Activated naive CD4-positive, alpha-beta T cell treated with anti-CD3 and anti-CD28 coated beads for 36 hours (primary cell): ENCODE data around the gene CFAP46. TPM values are rescaled to one million over a fixed set of nuclear protein-coding genes. Genes with fewer than 3 reads are reported as not detected.

Experiments
- CTCF ChIA-PET: fragments of 350-600 bp; sonication (Branson Sonifier 250); formaldehyde crosslinking; loops from one replicate; lab custom pipeline; 2021; ENCODE audit warnings: antibody characterized with exemption; lab: Charles Lee
- DNase-seq: peaks from one replicate; pipeline ENCODE4 v3.0.0-alpha.2; 2020
- H3K27ac Mint-ChIP-seq: one replicate; pipeline ENCODE4 v1.8.0; 2021; ENCODE audit warnings: mild to moderate bottlenecking, mixed read lengths
- H3K27me3 Mint-ChIP-seq: one replicate; pipeline ENCODE4 v1.8.0; 2021; ENCODE audit warnings: low read depth, mixed read lengths
- H3K36me3 Mint-ChIP-seq: one replicate; pipeline ENCODE4 v1.8.0; 2021; ENCODE audit warnings: low read depth, mixed read lengths
- H3K4me1 Mint-ChIP-seq: one replicate; pipeline ENCODE4 v1.8.0; 2021; ENCODE audit warnings: low read depth, mixed read lengths
- H3K4me3 Mint-ChIP-seq: one replicate; pipeline ENCODE4 v1.8.0; 2021; ENCODE audit warnings: mild to moderate bottlenecking, moderate library complexity, mixed read lengths
- H3K9me3 Mint-ChIP-seq: one replicate; pipeline ENCODE4 v1.8.0; 2021; ENCODE audit warnings: mixed read lengths
- intact Hi-C: fragments of 100-400 bp; cut with micrococcal nuclease; formaldehyde crosslinking; loops from one replicate; pipeline ENCODE4 v1.15.1; 2023
- total RNA-seq, 2 experiments: library from RNA; stranded (reverse); gene quantifications; one replicate each; pipeline ENCODE4 v1.2.3, GENCODE V29; 2021

The CFAP46 gene
- total RNA-seq, 2 experiments from 2014 or later, result not detected

DNA sequence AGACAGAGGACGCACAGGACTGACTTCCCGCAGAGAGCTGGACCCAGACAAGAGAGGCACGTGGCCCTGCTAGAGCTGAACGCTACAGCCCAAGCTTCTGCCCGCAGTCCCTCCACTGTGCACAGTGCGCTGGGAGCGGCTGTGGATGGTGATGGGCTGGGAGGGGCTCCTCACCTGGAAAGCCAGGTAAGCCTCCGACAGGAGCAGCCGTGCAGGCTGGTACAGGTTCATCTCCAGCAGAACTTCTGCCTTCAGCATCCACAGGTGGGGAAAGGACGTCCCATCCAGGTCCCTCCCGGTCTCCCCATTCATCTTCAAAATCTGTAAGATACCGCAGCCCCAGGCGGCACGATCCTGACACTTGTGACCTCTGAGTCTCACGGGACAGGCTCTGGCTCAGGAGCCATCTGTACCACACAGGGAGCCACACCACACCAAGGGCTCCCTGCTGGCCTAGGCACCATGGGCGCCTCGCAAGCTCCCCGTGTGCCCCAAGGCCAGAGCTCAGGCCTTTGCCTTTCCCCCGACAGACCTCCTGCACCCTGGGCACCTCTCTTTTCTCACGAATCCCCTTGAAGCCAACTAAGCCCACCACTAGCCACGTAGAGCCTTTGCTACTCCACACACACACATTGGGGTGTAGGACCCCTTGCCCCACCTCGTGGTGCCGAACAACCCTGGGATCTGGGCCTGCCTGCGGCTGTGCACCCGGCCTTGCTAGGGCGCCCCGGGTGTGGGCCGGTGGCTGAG, 76.3 kb downstream of the CFAP46 start:
- no peak for DNase-seq
- Mint-ChIP-seq H3K27me3 (peaks cover 9% of the 10 kb centered on the region), H3K36me3 (no peaks in the 10 kb centered on the region), H3K9me3 (no peaks in the 10 kb centered on the region), H3K27ac (no peak overlapping the region), H3K4me1 (peaks cover 13% of the 10 kb centered on the region), H3K4me3 (no peak overlapping the region)
- CTCF ChIA-PET, result no interaction called here
- intact Hi-C loops, result no loop called here

DNA sequence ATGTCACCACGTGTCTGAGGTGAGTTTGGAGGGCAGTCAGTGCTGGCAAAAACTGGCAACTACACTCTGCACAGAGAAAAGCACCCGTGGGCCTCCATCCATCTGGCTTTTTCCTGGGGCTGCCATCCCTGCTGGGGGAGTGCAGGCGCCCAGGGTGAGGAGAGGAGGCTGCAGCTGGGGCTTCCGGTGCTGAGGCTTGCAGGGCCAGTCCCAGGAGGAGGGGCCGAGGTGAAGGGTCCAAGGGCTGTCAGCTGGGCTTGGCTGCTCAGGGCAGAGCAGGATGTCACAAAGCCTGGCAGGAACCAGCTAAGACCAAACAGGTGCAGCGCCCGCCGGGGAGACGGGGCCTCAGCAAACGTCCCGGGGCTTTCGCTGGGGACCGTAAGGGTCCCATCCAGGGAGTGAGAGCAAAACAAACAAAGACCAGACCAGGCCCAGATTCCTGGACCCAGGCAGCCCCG, 77.2 kb downstream of the CFAP46 start:
- Mint-ChIP-seq H3K27ac (no peak overlapping the region), H3K4me3 (no peak overlapping the region), H3K9me3 (no peaks in the 10 kb centered on the region), H3K4me1 (peaks cover 13% of the 10 kb centered on the region), H3K36me3 (no peaks in the 10 kb centered on the region), H3K27me3 (peaks cover 9% of the 10 kb centered on the region)
- CTCF ChIA-PET, result no interaction called here
- DNase-seq, result no peak
- intact Hi-C loops, result no loop called here

DNA sequence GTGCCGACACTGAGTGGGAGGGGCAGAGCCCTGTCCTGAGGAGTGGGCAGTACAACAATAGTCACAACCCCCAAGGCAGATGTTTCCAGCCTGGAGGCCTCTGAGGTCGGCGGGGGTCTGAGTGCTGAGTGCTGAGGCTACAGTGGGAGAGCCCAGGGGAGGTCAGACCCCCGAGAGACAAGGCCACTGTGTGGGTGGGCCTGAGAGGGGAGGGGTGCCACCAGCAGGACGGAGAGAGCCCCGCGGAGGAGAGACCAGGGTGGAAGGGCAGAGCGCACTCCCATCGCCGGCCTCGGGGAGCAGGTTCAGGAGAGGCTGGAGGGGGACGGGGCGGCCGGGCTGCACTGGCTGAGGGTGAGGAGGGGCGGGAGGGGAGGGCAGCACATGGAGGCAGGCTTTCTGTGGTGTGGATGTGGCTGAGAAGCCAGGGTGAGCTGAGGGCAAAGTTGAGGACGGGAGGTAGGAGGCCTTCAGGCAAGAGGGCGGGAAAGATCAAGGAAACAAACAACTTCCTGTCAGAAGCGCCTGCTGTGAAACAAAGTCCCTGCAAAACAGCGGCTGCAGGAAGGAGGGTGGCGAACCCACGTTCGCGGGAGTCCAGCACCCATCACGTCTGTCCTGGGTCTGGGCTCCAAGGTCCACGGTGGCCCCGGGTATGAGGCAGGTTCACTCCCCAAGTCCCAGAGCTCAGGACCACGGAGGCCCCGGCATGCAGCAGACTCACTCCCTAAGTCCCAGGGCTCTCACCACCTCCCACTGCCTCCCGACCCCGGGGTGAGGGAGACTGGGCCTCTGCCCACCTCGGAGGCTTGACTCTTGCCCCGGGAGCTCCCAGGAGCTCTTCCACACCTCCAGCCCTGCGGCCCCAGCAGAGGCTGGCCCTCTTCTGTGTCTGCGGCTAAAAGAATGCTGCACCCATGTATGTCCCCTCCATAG, 79.6 kb downstream of the CFAP46 start:
- Mint-ChIP-seq H3K9me3 (no peaks in the 10 kb centered on the region), H3K4me1 (peaks cover 13% of the 10 kb centered on the region), H3K27me3 (peaks cover 9% of the 10 kb centered on the region), H3K4me3 (no peak overlapping the region), H3K36me3 (no peaks in the 10 kb centered on the region), H3K27ac (no peak overlapping the region)
- DNase-seq, result peak; percentile 16
- CTCF ChIA-PET, result no interaction called here
- intact Hi-C loops, result loop anchor here (5.0 kb wide), 1 partner anchor 405 kb away; no protein-coding TSS in a partner anchor

DNA sequence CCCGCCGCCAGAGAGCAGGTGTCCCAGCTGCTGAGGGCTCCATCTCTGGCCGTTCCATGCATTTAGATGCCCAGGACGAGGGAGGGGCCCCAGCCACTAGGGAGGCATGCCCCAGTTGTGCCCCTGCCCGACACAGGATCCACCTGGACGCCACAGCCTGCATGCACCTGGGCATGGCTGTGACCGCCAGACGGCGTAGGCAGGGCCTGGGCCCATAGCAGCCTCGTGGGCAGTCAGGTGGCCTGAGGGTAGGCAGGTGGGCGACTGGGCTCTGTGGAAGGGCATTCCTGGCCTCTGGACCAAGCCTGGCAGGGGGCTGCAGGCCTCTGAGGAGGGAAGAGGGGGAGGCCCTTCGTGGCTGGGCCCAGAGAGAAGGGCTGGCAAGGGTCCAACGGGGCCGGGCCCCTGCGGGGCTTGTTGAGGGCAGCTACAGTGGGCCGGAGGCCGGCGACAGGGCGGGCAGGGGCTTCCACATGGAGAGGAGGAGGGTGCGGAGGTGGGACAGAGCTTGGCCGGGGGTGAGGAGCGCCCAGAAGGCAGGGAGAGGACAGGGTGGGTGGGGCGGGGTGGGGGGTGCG, 80.4 kb downstream of the CFAP46 start:
- peaks cover 9% of the 10 kb centered on the region for H3K27me3 Mint-ChIP-seq
- H3K9me3 Mint-ChIP-seq, result no peaks in the 10 kb centered on the region
- intact Hi-C loops, result loop anchor here (5.0 kb wide), 1 partner anchor 405 kb away; no protein-coding TSS in a partner anchor
- DNase-seq, result peak; percentile 3
- no peak overlapping the region for H3K27ac Mint-ChIP-seq
- H3K4me3 Mint-ChIP-seq, result no peak overlapping the region
- H3K36me3 Mint-ChIP-seq, result no peaks in the 10 kb centered on the region
- CTCF ChIA-PET, result no interaction called here
- H3K4me1 Mint-ChIP-seq, result peaks cover 13% of the 10 kb centered on the region

- Mint-ChIP-seq H3K36me3 (no peaks in the 10 kb centered on the region), H3K4me1 (peaks cover 13% of the 10 kb centered on the region), H3K27me3 (peaks cover 9% of the 10 kb centered on the region), H3K4me3 (no peak overlapping the region), H3K9me3 (peaks cover 2% of the 10 kb centered on the region), H3K27ac (no peak overlapping the region)
- intact Hi-C loops, result loop anchor here (5.0 kb wide), 1 partner anchor 404 kb away; no protein-coding TSS in a partner anchor
- DNase-seq, result peak; percentile 3
- CTCF ChIA-PET, result no interaction called here
Measured at GRCh38 chr10:132861116-132861691, 81.2 kb downstream of the CFAP46 start.

DNA sequence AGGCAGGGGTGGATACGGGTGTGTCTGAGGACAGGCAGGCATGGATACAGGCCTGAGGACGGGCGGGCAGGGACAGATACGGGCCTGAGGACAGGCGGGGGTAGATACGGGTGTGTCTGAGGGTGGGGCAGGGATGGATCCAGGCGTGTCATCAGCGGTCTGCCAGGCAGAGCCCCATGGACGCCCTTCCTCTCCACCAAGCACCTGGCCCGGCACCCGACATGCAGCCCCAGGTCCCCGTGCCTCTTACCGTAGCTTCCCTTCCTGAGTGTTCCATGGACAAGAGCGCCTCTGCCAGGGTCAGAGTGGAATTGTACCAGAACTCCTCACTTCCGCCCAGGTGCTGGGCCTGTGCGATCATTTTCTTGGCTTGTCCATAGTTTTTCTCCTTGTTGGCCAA, 81.8 kb downstream of the CFAP46 start:
- Mint-ChIP-seq H3K4me3 (no peak overlapping the region), H3K4me1 (peaks cover 13% of the 10 kb centered on the region), H3K27ac (no peak overlapping the region), H3K27me3 (peaks cover 9% of the 10 kb centered on the region), H3K36me3 (no peaks in the 10 kb centered on the region), H3K9me3 (peaks cover 2% of the 10 kb centered on the region)
- intact Hi-C loops, result loop anchor here (5.0 kb wide), 1 partner anchor 403 kb away; no protein-coding TSS in a partner anchor
- DNase-seq, result peak; percentile 3
- CTCF ChIA-PET, result no interaction called here

GRCh38 chr10:132859084-132859855, 83.1 kb downstream of the CFAP46 start:
- no peaks in the 10 kb centered on the region for H3K36me3 Mint-ChIP-seq
- H3K4me3 Mint-ChIP-seq, result no peak overlapping the region
- H3K9me3 Mint-ChIP-seq, result peaks cover 2% of the 10 kb centered on the region
- H3K27me3 Mint-ChIP-seq, result peaks cover 9% of the 10 kb centered on the region
- CTCF ChIA-PET, result interaction anchor here (0.5 kb wide), 1 partner anchor 172 kb away, joined by 5 read pairs; no protein-coding TSS in a partner anchor
- peak; percentile 0 for DNase-seq
- peaks cover 10% of the 10 kb centered on the region for H3K4me1 Mint-ChIP-seq
- intact Hi-C loops, result no loop called here
- H3K27ac Mint-ChIP-seq, result no peak overlapping the region

DNA sequence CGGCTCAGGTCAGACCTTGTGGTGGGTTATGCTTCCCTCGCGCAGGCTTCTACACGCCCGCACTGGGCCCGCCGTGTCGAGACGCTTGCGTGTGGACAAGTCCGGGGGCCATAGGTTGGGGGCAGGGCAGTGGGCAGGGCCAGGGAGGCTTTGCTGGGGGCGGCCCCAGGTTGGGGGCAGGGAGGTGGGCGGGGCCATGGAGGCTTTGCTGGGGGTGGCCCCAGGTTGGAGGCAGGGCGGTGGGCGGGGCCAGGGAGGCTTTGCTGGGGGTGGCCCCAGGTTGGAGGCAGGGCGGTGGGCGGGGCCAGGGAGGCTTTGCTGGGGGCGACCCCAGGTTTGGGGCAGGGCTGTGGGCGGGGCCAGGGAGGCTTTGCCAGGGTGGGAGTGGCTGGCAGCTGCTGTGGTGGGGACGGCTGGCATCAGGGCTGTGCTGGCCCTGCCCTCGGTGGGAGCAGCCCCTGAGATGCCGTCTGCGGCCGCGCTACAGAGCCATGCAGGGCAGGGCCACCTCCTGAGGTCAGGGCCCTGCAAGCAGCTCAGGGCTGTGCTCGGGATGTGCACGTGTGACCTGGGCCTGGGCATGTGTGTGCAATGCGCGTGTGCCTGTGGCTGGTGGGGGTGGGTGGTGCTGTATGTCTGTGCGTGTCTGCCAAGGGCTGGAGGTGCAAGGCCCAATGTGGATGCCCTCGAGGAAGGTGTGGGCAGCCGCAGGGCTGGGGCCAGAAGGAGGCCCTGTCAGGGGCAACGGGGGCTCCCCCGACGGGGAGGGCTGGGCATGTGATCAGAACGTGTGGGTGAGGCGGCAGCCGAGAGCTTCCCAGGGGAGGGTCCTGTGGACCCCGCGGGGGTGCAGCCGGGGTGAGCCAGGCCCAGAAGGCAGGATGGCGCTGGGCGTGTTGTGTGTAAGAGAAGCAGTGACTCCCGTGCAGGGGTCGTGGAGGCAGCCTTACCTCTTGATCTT, 84.0 kb downstream of the CFAP46 start:
- Mint-ChIP-seq H3K27ac (no peak overlapping the region), H3K9me3 (peaks cover 2% of the 10 kb centered on the region), H3K27me3 (peaks cover 2% of the 10 kb centered on the region), H3K4me1 (peaks cover 6% of the 10 kb centered on the region), H3K36me3 (no peaks in the 10 kb centered on the region), H3K4me3 (no peak overlapping the region)
- CTCF ChIA-PET, result interaction anchor here (1.1 kb wide), 1 partner anchor 10 kb away, joined by 4 read pairs; no protein-coding TSS in a partner anchor
- intact Hi-C loops, result no loop called here
- peak; percentile 3 for DNase-seq

DNA sequence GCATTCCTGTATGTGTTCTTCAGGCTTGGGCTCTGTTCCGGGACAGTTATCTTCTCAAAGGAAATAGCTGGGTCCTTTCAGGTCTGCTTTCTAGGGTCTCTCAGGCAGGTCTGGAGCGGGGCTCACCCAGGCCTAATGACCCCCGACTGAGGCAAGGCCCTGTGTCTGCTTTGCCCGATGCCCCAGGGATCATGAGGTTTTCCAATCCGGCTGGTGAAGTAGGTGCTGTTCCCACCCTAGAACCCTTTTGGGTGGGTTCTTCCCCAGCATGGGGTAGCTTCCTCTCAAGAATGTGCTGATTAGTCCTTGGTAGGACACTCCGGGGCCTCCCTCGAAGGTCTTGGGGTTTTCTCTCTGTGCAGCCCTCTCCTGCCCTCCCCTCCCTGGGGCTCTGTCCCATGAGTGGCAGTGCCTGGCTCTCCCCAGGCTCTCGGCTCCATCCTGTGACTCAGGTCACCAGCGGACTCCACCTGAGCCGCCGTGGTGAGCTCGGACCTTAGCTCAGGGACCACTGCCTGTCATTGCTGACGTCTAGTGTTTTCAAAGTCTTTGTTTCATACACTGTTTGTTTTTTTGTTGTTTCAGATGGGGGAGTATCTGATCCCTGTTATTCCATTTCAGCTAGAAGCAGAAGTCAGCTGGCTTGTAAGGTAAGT, 85.4 kb downstream of the CFAP46 start:
- CTCF ChIA-PET, result interaction anchor here (1.1 kb wide), 1 partner anchor 8 kb away, joined by 4 read pairs; no protein-coding TSS in a partner anchor
- H3K4me1 Mint-ChIP-seq, result no peaks in the 10 kb centered on the region
- H3K27me3 Mint-ChIP-seq, result no peaks in the 10 kb centered on the region
- H3K36me3 Mint-ChIP-seq, result no peaks in the 10 kb centered on the region
- H3K4me3 Mint-ChIP-seq, result no peak overlapping the region
- no peak overlapping the region for H3K27ac Mint-ChIP-seq
- H3K9me3 Mint-ChIP-seq, result peaks cover 2% of the 10 kb centered on the region
- intact Hi-C loops, result no loop called here
- DNase-seq, result no peak

DNA sequence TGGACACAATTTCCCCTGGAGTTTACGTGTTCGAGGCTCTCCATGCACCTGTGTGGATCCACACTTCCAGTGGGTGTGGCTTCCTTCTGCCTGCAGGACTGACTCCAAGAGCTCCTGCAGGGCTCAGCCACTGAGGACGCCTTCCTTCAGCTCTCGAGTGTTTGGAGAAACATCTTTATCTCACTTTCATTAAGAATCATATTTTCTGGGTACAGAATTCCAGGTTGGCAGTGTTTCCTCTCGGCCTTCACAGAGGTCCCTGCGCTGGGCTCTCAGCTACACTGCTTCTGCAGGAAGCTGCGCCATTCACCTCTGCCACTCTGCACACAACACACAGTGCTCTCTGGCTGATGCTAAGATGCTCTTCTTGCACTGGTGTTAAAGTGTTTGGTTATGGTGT, 86.5 kb downstream of the CFAP46 start:
- no peaks in the 10 kb centered on the region for H3K4me1 Mint-ChIP-seq
- CTCF ChIA-PET, result no interaction called here

More for the DNA sequence above, 86.5 kb downstream of the CFAP46 start:
- H3K27me3 Mint-ChIP-seq, result no peaks in the 10 kb centered on the region
- no peak for DNase-seq
- peaks cover 2% of the 10 kb centered on the region for H3K9me3 Mint-ChIP-seq
- H3K27ac Mint-ChIP-seq, result no peak overlapping the region
- intact Hi-C loops, result no loop called here
- H3K4me3 Mint-ChIP-seq, result no peak overlapping the region
- no peaks in the 10 kb centered on the region for H3K36me3 Mint-ChIP-seq
